Heart left ventricle (tissue), 13 donors: ENCODE measurements around the gene DNAJA3.

Experiments
- POLR2A ChIP-seq, 2 donors: fragments of 450-650 bp; IDR thresholded peaks; one replicate each; pipeline ENCODE4 v1.6.1; 2017; ENCODE audit warnings: antibody characterized with exemption in 2 of 2, mild to moderate bottlenecking in 2 of 2, moderate library complexity in 2 of 2
- TF ChIP-seq, protein P1 (sequence below), 12 donors: fragments of 200-600 bp; sonication (generic) in 4 of 12; IDR thresholded peaks; one replicate each; pipeline versions ENCODE4 v1.5.0 to v1.8.0; 2018 to 2022; ENCODE audit warnings: antibody characterized with exemption in 12 of 12, mild to moderate bottlenecking in 5 of 12
- donor health status: ischemic (EF 13 %, LVEDD 7.1; RV severe dilation, severe dysfunction).
- donor health status: DM: no; HTN: yes; CAD: no.
- donor health status: DM: no; HTN: no; CAD: no.
- donor health status: ischemic (EF 25% LVEDD 6.9; RV normal size, moderate dysfunction).
- donor health status: ischemic (EF 25% LVEDD 5.7; RV mildly dilated, moderate dysfunction).
- donor health status: ischemic (EF 35%, LVEDD 5.7; RV mildly dilated, moderate dysfunction).
- donor health status: nonischemic (EF 11% LVEDD 7.7; RV severe dilation, severe dysfunction).
- donor health status: DM: yes; HTN: yes; CAD: no.
- donor health status: PGD.
- donor health status: ischemic (EF 29% LVEDD 5.4; RV normal size, mild dysfunction).
- donor health status: nonischemic (EF 23%, LVEDD 6.1; RV moderate dilation, normal function).

DNA sequence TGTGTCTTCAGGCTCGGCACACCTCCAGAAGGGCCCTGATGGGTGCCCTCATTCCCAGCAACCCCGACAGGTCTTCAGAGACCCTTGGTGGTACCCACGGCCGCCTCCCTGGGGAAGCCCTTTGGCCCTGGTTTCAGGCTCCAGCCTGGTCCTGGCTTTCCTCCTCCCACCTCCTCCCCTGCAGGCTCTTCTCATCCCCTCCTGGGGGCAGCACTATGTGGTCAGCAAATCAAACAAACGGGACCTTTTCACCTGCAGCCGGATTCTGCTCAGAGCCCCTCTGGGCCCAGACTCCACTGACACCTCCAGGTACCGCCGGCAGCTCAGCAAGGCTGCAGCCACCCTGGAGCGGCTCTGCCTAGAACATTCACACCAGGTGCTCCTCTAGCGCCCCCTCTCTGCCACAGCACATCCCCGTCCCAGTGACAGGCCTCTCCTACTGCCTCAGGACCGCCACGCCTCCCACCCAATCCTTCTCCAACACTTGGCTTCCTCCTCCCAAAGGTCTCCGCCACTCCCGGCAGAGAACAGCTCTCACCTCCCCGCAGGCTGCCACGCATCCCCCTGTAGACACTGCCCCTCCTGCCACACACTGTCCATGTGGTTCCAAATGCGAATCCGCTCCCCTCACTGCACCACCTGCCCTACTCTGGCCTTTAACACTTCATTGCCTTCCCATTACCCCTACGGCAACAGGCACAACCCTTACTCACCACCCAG lies 21.3 kb upstream of the DNAJA3 start:
- TF ChIP-seq, protein P1, sequence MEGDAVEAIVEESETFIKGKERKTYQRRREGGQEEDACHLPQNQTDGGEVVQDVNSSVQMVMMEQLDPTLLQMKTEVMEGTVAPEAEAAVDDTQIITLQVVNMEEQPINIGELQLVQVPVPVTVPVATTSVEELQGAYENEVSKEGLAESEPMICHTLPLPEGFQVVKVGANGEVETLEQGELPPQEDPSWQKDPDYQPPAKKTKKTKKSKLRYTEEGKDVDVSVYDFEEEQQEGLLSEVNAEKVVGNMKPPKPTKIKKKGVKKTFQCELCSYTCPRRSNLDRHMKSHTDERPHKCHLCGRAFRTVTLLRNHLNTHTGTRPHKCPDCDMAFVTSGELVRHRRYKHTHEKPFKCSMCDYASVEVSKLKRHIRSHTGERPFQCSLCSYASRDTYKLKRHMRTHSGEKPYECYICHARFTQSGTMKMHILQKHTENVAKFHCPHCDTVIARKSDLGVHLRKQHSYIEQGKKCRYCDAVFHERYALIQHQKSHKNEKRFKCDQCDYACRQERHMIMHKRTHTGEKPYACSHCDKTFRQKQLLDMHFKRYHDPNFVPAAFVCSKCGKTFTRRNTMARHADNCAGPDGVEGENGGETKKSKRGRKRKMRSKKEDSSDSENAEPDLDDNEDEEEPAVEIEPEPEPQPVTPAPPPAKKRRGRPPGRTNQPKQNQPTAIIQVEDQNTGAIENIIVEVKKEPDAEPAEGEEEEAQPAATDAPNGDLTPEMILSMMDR (IDR thresholded peaks at IDR 0.05), result peak; percentile 16 to 63 (median 45)
- no peak for TF ChIP-seq POLR2A (IDR thresholded peaks at IDR 0.05)
